ENCODE results near the gene FBF1. TPM values are rescaled to one million over a fixed set of nuclear protein-coding genes. Genes with fewer than 3 reads are reported as not detected.
A peak's percentile ranks its signal among the peaks of the same experiment; 100 is the strongest.

FBF1 gene, protein sequence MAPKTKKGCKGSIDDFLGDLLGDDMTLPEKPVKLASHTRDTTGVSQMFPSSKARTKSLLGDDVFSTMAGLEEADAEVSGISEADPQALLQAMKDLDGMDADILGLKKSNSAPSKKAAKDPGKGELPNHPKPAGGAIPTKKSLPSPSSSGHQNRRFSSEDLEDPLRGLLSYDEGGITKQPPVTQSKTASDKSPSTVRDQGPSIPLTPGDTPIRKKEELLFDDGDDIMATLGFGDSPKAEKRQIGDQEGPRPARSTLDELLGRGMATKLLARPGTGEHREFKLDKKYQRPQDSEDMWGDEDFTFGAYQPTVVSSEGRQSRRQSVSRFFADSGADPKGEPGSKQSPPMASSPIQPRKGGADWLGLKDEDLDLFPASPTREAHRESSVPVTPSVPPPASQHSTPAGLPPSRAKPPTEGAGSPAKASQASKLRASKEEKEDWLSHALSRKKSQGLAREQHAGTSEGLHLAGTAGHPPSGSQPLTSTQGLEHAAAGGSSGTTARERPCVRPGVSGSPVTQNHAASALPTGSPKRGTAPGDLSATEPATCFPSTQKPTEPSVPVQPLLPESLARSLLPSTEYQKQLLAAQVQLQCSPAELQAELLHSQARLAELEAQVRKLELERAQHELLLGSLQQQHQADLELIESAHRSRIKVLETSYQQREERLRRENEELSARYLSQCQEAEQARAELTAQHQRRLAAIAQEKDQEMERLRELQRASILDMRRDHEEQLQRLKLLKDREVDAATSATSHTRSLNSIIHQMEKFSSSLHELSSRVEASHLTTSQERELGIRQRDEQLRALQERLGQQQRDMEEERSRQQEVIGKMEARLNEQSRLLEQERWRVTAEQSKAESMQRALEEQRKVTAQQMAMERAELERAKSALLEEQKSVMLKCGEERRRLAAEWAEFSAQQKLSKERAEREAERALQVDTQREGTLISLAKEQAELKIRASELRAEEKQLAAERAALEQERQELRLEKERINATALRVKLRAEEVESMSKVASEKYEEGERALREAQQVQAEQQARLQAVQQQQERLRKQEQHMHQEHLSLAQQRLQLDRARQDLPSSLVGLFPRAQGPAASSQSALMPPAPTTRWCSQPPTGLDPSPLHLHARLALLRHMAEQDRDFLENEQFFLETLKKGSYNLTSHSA
- 10 to 100 TPM in 1 of 3 donors, 1 to 10 TPM in 2; 5.2 to 13.6 (median 5.5) TPM for total RNA-seq
- long read RNA-seq, donor 1, partial matches to known transcripts: 4 of 8 reads
- long read RNA-seq, donor 1, other reads (novel, unspliced or antisense): 4 of 8 reads
- long read RNA-seq, donor 2, partial matches to known transcripts: 1 of 1 reads
- long read RNA-seq, donor 2, other reads (novel, unspliced or antisense): 0 of 1 reads

DNA sequence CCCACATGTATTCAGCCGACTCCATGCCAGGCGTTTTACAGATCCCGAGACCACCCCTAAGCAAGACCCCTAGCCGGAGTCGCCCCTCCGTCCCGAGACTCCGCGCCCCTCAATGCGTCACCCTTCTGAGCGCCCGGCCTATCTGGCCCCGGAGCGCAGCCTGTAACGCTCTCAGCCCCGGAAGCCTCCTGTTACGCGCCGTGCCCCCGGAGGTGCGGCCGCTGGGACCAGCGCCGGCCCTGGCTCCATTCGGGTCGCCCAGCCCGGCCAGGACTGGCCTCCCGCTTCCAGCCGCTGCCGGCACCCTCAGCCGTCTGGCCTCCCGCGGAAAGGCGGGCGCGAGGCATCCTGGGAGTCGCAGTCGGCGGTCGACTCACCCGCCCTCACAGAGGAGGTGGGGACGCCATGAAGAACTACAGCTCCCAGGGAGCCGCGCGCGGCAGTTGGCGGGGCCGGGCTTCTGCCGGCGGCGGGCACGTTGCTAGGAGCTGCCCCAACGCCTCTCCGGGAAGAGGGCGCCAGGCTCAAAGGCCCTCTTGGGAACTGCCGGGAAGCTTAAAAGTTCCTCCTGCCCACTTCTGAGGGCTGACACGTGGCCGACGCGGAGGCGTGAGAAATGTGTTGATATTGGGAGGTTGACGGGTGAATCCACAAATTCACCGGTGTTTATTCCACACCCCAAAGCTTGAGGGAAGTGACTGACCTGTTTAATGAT is at the start of gene FBF1:
Gene FBF1, minus strand, starts transcription at position 316 of the 715 bp plus-strand sequence. CDS start 2,893 bp downstream, outside the sequence.
- intact Hi-C loops (cut with DNase I, micrococcal nuclease): no loop called here
- Histone ChIP-seq H3K4me1 (ENCODE audit: low read depth) (peaks cover 10% of the 10 kb centered on the region), H3K9me3 (no peaks in the 10 kb centered on the region), H3K4me3 (peak within 1 kb of the TSS; percentile 65), H3K36me3 (ENCODE audit: low read depth) (no peaks in the 10 kb centered on the region)
- TF ChIP-seq CTCF (IDR thresholded peaks at IDR 0.05): peak; percentile 12
- DNase-seq (peak; percentile 93 to 97 (median 96)), ATAC-seq (peak; percentile 100)

GRCh38 chr17:75987041-75987440 is 46.2 kb upstream of the FBF1 start:
- H3K4me3 ChIP-seq: no peak overlapping the region
- H3K9me3 ChIP-seq: no peaks in the 10 kb centered on the region
- DNase-seq (peak in 1 of 3 donors; percentile 9), ATAC-seq (no peak)
- H3K36me3 ChIP-seq (ENCODE audit: low read depth): no peaks in the 10 kb centered on the region
- intact Hi-C loops (cut with DNase I, micrococcal nuclease): no loop called here
- peaks cover 10% of the 10 kb centered on the region for H3K4me1 ChIP-seq (ENCODE audit: low read depth)
- TF ChIP-seq CTCF (IDR thresholded peaks at IDR 0.05): no peak

- peaks cover 11% of the 10 kb centered on the region for H3K4me1 ChIP-seq (ENCODE audit: low read depth)
- DNase-seq: no peak
- no peak for TF ChIP-seq CTCF (IDR thresholded peaks at IDR 0.05)
- intact Hi-C loops (cut with DNase I, micrococcal nuclease): no loop called here
- ATAC-seq: no peak
- H3K9me3 ChIP-seq: no peaks in the 10 kb centered on the region
- no peak overlapping the region for H3K4me3 ChIP-seq
- no peaks in the 10 kb centered on the region for H3K36me3 ChIP-seq (ENCODE audit: low read depth)
Measured at GRCh38 chr17:75985986-75986385, 45.1 kb upstream of the FBF1 start.

DNA sequence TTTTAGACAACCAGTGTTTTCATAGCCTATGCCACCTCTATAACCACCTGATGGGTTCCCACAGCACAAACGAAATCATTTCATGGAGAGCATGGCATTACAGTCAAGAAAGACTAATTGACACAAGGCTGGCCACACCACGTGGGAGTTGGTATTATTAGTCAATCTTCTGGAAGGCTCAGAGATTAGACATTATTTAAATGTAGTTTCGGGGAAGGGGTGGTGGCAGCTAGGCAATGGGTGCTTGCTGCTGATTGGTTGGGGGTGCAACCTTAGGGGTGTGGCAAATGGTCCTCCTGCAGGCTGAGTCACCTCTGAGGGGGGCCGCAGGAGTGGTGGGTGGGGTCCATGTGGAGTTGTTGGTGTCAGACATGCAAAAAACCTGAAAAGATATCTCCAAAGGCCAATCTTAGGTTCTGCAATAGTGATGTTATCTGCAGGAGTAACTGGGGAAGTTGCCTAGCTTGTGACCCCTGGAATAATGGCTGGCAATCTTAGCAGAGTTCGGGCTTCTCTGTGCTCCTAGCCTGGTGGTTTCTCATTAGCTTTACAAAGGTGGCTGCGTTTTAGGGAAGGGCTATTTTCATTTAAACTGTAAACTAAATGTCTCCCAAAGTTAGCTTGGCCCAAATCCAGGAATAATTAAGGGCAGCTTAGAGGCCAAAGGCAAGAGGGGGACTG is 42.8 kb upstream of the FBF1 start:
- peaks cover 22% of the 10 kb centered on the region for H3K4me1 ChIP-seq (ENCODE audit: low read depth)
- intact Hi-C loops (cut with DNase I, micrococcal nuclease): no loop called here
- DNase-seq (peak in 1 of 3 donors; percentile 44), ATAC-seq (no peak)
- H3K4me3 ChIP-seq: no peak overlapping the region
- H3K36me3 ChIP-seq (ENCODE audit: low read depth): no peaks in the 10 kb centered on the region
- H3K9me3 ChIP-seq: no peaks in the 10 kb centered on the region
- TF ChIP-seq CTCF (IDR thresholded peaks at IDR 0.05): no peak

All from mucosa of descending colon (tissue), 3 donors.